IPS-11a (cell line): ENCODE measurements around the gene LAMA5.

Source experiments
- H3K4me3 ChIP-seq: one replicate; pipeline ENCODE4 v1.5.1; 2013; ENCODE audit warnings: low read depth, low read length, control low read depth

LAMA5 gene

DNA sequence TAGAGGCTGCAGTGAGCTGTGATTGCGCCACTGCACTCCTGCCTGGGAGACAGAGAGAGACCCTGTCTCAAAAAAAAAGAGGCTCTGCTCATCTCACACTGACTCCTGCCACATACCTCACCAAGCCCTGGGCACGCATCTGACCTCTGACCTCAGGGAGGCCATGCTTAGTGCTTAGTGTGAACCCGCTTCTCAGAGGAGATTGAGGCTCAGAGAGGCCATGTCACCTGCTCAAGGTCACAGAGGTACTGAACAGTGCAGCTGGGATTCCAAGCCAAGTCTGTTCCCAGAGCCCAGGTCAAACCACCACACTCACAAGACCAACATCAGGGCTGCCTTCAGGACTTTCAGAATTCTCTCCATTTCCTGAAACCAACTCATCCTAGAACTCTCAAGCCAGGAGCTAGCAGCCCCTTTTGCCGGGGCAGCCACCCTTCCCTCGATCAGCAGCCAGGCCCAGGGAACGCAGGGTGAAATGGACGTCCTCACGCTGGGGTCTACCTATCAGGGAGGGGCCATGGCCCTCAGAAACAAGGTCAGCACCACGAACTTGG, 37.1 kb upstream of the LAMA5 start:
- no peak overlapping the region for H3K4me3 ChIP-seq

DNA sequence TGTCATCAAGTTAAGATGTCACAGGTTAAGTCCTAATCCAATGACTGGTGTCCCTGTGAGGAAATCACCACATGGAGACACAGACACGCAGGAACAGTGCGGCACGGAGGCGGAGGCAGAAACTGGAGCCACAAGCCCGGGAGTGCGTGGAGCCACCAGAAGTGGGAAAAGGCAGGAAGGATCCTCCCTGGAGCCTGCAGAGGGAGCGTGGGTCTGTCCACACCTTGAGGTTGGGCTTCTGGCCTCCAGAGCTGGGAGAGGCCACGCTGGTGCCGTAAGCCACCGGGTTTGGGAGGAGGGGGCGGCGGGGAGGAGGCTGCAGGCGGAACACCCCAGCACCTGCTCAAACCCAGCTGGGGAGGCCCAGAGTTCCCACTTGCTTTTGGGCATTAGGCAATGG, 36.2 kb upstream of the LAMA5 start:
- no peak overlapping the region for H3K4me3 ChIP-seq

DNA sequence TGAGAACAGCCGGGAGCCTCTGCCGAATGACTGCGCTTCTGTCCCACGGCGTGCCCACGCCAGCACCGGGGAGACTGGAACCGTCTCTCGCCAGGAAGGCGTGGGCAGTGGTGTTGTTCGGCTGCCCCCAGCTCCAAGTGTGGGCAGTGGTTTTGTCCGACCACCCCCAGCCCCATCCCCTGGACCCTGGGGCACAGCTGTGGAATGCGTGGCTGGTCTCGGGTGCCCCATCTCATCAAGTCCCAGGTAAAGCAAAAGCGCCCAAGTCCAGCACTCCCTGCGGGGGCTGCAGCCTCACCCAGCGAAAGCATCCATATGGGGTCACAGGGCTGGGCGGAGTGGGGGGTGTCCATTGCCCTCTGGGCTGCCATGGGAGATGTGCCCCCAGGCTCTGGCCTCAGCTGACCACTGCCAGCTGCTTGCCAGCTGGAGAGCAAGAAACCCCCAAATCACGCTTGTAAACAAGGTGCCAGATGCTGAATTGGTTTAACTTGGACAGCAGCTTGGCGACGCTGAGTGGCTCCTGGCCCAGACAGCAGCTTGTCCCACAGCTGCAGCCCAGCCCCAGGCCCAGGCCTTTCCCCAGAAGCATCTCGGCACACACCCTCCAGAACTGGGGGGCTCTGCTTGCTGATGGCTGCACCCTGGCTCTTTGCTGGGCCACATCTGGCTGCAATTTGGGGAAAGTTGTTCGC, 35.5 kb upstream of the LAMA5 start:
- no peak overlapping the region for H3K4me3 ChIP-seq

DNA sequence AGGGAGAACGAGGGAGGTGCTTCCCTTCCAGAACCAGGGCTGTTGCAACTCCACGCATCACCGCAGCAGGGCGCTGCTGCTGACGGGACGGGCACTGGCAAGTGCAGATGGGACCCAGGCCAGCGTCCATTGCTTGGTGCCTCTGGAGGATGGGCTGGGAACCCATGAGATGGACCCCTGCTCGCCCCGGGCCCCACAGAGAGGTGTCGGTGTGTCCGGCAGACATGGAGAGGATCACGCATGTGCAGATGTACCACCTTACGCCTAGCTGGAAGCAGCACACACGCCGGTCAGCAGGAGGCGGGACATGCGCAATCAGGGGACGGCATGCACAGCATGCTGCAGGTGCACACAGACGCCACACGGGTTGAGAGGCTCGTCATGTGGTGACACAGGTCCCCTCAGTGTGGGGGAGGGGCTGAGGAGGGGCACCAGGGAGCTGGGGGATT, 34.2 kb upstream of the LAMA5 start:
- no peak overlapping the region for H3K4me3 ChIP-seq

DNA sequence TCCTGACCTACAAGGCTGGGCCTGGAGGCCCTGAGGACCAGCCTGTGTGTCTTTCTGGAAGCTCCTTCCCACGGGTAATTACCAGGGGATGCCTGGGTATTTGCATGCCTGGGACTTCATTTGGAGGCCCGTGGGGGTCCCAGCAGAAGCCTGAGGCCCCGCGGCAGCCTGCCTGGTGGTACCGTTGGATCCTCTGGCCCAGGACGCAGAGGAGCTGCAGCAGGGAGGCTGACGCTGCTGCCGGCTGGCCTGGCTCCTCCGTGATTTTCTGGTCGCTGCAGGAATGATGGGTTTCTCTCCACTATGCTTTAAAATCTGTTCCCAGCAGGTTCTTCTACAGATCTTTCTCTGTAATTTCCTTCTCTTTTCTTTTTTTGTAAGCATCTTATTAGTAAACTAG, 33.4 kb upstream of the LAMA5 start:
- no peak overlapping the region for H3K4me3 ChIP-seq

DNA sequence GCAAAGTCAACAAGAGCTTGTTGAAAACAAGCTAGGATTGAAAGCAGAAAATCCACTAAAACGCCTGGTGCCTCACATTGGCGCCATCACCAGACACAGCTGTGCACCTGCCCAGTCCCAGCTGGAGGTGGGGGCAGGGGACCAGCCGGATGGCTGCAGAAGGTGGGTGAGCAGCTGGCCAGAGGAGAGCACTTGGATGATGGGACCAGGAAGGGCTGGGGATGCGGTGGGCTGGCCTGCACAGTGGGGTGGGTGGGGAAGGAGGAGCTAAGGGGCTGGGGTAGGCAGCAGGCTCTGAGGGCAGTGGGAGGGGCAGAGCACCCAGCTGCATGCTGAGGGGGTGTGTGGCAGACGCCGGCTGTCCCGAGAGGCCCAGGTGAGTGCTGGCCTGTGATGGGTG, 32.9 kb upstream of the LAMA5 start:
- H3K4me3 ChIP-seq, result no peak overlapping the region

DNA sequence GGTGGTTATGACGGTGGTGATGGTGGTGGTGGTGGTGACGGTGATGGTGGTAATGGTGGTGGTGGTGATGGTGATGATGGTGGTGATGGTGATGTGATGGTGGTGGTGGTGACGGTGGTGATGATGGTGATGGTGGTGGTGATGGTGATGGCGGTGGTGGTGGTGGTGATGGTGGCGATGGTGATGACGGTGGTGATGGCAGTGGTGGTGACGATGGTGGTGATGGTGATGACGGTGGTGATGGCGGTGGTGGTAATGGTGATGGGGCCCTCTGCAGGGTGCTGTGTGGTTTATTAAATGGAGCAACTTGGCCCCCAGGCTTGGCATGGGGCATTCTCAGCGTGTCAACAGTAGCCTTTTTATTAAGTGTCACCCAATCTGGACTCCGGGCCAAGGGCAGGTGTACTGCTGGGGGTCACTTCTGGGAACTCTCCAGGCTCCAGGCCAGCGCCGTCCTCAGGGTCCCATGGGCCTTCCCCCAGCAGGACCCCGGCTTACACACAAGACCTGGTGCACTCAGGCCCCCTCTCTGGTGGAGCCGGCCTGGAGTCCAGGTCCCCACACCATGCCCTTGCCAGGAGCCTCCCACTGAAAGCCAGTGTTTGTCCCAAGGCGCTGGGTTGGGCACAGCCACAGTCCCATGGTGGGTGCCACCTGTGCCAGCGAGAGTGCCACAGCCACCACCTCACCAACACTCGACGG, 31.2 kb upstream of the LAMA5 start:
- H3K4me3 ChIP-seq, result no peak overlapping the region

DNA sequence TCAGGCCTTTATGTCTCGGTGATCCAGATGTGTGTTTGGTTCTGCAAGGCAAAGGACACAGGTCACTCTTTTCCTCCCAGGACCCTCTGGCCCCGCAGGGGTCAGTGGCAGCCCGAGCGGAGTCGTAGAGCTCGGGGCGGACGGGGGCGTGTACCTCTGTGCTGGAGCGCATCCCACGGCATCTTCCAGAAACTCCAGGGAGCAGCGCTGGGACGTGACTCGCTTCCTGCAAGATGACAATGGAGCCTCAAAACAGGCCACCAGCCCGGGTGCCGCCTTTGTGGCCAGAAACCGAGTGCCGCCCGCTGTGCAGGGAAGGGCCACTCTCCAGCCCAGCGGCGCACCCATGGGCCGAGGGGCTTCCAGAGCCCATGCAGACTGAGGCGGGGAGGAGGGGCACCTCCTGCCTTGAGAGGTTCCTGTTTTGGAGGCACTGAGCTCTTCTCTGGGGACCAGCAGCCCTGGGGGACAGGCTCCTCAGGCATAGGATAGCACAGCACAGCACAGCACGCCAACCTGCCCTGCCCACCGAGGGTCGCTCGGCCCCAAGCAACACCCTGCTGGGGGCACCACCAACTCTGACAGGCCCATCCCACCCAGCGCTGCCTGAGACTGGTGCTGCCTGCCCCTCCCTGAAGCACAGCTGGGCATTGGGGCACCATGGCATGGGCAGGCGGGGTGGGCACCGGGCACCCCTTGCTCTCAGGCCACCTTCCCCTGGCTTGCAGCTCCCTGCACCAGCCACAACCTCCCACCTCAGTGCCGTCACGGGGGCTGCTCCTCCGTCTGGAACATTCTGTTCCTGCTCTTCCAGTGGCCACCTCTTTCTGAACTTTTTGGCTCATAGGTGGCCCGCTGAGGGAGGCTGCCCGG, 29.5 kb upstream of the LAMA5 start:
- H3K4me3 ChIP-seq, result no peak overlapping the region

DNA sequence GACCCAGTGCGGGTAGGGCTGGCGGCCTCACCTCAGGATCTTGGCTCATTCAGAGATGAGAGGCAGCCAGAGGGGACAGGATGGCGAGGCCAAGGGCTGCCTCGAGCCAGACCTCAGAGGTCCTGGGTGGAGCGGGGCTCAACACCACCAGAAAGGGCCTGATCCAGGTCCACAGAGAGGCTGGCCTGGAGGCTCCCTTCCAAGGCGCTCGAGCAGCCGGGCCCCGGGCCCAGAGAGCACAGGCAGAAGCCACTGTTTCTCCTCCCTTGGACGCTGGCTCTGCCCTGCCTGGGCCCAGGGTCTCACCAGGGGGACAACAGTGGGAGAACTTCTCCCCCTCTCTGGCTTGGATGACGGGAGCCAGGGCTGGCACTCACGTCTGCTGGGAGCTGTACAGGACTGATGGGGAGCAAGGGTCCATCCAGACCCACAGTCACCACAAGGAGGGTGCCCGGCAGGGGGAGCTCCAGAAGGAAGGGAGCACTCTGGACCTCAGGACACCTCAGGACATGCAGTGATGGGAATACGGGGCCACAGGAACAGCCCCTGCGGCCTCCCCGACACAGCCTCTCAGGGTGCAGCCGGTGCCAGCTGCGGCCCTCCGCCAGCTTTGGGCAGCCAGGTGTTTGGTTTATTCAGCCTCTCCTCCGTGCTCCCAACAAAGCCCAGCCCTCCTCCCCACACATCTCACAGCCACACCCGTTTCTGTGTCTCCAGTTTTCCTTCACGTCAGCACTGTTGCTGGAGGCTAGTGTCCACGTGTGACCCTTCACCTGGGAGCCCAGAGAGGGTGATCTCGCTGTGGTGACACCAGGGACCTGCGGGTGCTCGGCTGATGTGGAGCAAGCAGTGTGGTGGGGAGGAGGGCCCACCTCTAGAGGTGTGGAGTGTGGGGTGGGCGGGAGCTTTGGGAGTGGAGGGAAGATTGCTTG, 28.5 kb upstream of the LAMA5 start:
- no peak overlapping the region for H3K4me3 ChIP-seq

DNA sequence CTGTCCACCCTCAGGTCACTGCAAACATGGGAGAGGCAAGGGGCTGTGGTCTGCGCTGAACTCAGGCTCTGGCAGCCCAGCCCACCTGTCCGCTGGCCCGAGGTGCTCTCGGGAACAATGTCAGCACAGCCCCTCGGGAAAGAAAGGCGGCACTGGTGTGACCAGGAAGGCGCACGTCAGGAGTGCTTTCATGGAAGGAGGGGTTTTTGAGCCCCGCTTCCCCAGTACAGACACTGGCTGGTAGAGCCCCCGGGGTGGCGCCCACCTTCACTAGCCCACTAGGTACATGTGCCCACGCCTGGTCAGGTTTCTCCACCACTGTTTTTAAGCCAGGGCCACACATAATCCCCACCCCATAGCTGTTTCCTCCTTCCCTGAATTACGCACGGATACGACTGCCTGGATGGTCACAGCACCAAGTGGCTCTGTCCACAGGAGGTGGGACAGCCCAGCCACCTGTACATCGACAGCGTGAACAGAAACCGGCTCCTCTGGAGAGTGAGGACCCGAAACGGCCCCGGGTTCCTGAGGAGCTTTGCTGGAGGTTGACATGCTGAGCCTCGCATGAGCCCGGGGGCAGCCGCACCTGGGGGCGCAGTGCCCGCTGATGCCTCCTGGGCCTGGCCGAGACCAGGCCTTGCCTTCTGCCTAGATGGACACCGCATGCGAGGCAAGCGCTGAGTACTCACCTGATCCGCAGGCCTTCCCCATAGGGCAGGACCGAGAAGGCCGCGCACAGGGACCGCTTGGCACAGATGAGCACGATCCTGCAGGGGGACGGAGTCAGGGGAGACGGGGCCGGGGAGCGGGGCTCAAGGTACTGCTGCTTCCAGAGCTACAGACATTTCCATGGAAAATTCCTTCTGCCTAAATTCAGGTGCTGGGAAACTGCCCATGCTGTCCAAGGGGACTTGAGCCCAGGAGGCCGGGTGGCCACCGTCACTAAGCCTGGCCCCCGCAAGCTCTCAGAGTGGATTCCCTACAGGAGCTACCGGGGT, 27.4 kb upstream of the LAMA5 start:
- no peak overlapping the region for H3K4me3 ChIP-seq

DNA sequence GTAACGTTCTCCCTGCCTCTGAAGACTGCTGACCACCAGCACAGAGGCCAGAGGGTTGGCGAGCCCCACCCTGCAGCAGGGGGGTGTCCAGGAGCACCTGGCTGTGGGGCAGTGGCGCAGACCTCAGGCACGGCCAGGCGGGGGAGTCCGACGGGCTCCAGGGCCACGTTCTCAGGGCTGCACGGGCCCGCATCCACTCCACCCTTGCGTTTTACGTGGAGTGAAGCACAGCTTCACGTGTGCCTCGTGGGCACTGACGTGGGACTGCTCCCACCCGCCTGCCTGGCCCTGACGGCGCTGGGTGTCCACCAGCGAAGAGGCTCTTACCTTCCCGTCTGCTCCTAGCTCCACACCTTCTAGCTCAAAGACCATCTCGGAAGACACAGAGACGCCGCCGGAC, 26.7 kb upstream of the LAMA5 start:
- no peak overlapping the region for H3K4me3 ChIP-seq

DNA sequence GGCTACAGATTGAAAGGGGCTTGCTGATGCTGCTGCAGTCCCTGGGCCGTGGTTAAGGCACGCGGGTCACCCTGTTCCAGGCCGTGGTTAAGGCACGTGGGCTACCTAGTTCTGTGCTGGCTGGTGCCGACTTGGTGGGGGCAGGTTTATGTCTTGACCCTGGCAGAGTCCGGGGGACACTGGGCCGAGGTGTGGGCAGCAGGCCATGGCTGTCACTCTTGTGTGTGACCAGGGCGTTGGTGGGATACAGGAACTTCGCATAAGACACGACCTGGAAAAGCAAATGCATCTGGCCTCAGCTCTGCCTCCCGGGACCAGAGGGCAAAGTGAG, 26.2 kb upstream of the LAMA5 start:
- H3K4me3 ChIP-seq, result no peak overlapping the region

DNA sequence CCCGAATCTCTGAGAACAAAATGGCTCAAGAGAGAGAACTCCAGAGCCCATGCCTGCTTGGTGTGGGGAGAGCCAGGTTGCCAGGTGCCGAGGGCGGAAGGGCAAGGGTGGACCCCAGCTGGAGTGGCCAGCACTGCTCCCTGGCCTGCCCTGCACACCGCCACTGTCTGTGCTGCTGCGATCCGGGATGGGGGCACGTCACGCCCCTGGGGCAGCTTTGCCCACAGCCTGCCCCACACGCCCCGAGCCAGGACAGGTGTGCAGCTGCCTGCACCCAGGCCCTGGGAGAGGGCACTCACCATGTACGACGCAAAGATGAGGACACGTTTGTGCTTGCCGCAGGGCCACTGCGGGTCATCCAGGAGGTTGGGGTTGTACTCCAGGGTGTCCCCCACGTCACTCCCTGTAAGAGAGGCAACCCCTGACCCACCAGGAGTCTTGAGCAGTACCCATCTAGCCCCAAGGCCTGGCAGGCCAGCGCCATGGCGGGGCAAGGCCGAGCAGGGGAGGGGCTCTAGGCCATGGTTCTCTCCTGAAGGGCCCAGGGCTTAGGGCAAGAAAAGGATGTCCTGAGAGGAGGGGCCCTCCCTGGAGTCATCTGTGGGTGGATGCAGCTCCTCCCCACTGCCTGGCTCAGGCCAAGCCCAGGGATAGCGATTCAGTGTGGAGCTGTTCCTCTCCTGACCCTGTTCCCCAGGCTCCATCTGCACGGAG, 25.7 kb upstream of the LAMA5 start:
- H3K4me3 ChIP-seq, result no peak overlapping the region

DNA sequence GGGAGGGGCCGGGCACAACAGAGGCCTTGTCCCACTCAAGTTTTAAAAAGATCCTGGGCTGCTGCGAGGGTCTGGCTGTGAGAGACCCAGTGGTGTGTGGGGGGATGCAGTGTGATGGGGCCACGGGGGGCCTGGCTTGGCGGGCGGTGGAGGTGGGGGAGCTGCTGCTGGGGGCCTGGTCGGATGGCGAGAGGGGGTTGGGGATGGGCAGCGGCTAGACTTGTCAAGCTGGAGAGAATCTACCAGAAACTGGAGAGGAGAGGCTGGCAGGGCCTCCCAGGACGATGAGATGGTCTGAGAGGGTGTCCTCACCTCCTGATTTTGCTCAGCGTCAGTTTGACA, 24.9 kb upstream of the LAMA5 start:
- H3K4me3 ChIP-seq, result no peak overlapping the region

DNA sequence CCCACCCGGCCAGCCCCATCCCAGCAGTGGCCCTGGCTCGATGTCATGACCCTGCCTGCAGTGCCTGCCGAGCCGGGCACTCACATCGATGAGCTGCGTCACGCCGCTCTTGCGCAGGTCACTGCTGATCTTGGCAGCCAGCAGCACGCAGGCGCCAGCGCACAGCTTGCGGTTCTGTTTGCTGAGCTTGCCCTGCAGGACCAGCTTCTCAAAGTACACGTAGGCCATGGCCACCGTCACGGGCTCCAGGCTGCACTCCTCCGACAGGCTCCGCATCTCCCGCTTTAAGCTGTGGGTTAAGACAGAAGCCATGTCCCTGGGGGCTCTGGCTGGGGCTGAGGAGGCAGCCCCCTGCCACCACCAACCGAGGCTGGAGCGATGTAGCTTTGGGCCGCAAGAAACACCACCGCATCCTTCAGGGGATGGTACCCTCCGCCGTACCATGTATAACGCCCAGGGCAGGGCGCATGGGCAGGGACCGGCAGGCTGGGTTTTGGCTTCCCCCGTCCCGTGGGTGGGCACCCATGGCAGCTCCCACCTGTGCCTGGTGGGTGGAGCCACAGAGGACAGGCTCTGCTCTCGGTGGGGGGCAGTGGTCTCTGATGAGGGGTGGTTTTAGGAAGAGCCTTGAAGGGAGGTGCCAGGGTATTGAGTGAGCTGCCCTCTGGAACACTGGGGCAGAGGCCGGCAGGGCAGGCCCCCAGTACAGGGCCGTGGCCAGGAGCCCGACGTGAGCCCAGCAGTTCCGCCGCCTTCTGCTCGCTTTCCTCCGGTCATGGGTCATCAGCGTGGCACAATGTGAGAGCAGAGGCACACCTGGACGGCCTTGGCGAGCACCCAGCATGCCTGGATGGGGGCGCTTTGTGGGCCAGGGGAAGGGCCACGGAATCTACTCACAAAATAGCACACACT, 24.3 kb upstream of the LAMA5 start:
- no peak overlapping the region for H3K4me3 ChIP-seq

DNA sequence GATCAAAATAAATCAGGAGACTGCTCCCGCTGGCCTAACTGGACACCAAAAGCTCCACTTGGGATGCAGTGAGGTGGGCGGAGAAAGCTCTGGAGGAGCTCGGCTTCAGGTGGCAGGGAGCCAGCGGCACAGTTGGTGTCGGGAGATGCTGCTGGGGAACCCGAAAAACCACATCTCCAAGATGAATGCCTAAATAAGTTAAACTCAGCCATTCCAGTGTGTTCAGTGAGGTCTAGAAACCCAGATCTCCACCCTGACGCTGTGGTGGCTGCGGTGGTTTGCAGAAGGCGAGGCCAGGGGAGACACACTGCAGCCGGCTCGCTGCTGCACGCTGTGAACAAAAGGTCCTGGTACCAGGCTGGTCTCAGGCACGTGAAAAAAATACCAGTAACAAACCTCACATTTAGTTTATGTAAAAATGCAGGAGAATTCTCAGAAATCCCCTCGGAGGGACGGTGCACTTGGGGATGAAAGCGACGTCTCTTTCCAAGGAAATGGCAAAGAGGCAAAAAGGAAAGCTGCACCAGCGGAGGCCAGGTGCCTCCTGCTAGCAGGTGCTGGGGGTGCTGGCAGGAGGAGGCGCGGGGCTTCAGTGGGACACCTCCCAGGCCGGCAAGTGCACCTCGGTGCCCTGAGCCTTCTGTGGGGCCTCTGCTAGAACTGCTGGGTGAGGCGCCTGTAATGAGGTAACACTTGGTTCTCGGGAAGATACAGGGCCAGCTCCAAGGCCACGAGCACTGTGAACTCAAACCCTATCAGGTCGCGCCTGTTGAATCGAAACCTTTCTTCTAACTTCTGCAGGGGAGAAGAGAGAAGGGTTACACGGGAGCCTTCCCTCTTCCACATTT, 23.4 kb upstream of the LAMA5 start:
- no peak overlapping the region for H3K4me3 ChIP-seq

DNA sequence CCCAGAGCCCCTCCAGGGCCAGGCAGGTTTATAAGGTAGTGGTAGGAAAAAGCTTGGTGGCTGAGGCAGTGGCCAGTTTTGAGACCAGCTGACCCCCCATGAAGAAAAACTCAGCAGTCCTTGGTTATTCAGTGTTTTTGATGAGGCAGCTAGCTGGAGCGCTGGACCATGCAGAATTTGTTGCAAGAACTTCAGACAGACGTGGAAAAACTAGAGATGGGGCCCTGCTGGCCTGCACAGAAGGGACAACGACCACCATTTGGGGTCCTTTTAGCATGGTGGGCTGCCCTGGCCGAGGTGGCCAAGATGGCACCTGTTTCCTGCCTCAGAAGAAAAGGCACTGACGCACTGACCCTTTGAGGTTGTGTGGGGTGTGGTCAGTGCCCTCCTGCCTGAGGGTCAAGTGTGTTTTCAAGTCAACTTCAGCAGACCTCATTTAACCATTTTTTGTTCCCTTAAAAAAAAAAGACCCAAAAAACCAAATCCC, 22.5 kb upstream of the LAMA5 start:
- no peak overlapping the region for H3K4me3 ChIP-seq
